Duodenal mucosa (tissue), 2 donors: ENCODE measurements around the gene FAM124B.
"Not testable (repeated sequence)": the region's sequence is repeated elsewhere in the genome, so short reads cannot be mapped to it uniquely, and the experiment has no call there.

Experiments used
- H3K27ac ChIP-seq: one replicate; pipeline ENCODE4 v1.7.0; 2013; ENCODE audit warnings: low read depth, low read length
- H3K27me3 ChIP-seq, 2 donors: one replicate each; pipeline ENCODE4 v1.7.0; 2013; ENCODE audit warnings: low read length in 2 of 2, control low read depth in 1 of 2; ENCODE audit not compliant: insufficient read depth in 2 of 2, control insufficient read depth in 1 of 2
- H3K36me3 ChIP-seq, 2 donors: one replicate each; pipeline ENCODE4 v1.7.0; 2013; ENCODE audit warnings: low read length in 2 of 2, control low read depth in 1 of 2; ENCODE audit not compliant: insufficient read depth in 2 of 2, control insufficient read depth in 1 of 2
- H3K4me1 ChIP-seq, 2 donors: one replicate each; pipeline ENCODE4 v1.7.0; 2013; ENCODE audit warnings: low read length in 2 of 2, control low read depth in 1 of 2; ENCODE audit not compliant: insufficient read depth in 2 of 2, control insufficient read depth in 1 of 2
- H3K4me3 ChIP-seq, 2 donors: one replicate each; pipeline ENCODE4 v1.7.0; 2013; ENCODE audit warnings: low read length in 2 of 2, low read depth in 1 of 2
- H3K9ac ChIP-seq, 2 donors: one replicate each; pipeline ENCODE4 v1.7.0; 2013; ENCODE audit warnings: low read length in 2 of 2, low read depth in 1 of 2
- H3K9me3 ChIP-seq, 2 donors: one replicate each; pipeline ENCODE4 v1.7.0; 2013; ENCODE audit warnings: low read length in 2 of 2, control low read depth in 1 of 2; ENCODE audit not compliant: control insufficient read depth in 1 of 2

Gene FAM124B

GRCh38 chr2:224400886-224401632 is 848 bp downstream of the FAM124B start:
- no peaks in the 10 kb centered on the region for H3K36me3 ChIP-seq

GRCh38 chr2:224400174-224400810 is 1.6 kb downstream of the FAM124B start:
- no peaks in the 10 kb centered on the region for H3K9me3 ChIP-seq
- no peaks in the 10 kb centered on the region for H3K27me3 ChIP-seq
- no peaks in the 10 kb centered on the region for H3K4me1 ChIP-seq
- H3K4me3 ChIP-seq = peak overlapping the region in 1 of 2 donors; percentile 58
- H3K9ac ChIP-seq = no peak overlapping the region
- no peaks in the 10 kb centered on the region for H3K36me3 ChIP-seq
- no peak overlapping the region for H3K27ac ChIP-seq

More at GRCh38 chr2:224400886-224401632, 848 bp downstream of the FAM124B start:
- Histone ChIP-seq H3K4me3 (peak overlapping the region; percentile 54 to 58), H3K9ac (peak overlapping the region; percentile 5 to 43), H3K9me3 (no peaks in the 10 kb centered on the region), H3K27me3 (no peaks in the 10 kb centered on the region), H3K27ac (peak overlapping the region; percentile 13), H3K4me1 (no peaks in the 10 kb centered on the region)

GRCh38 chr2:224398289-224398688 is 3.6 kb downstream of the FAM124B start:
- no peak overlapping the region for H3K4me3 ChIP-seq
- no peaks in the 10 kb centered on the region for H3K4me1 ChIP-seq
- H3K27ac ChIP-seq = no peak overlapping the region
- H3K36me3 ChIP-seq = no peaks in the 10 kb centered on the region
- H3K27me3 ChIP-seq = no peaks in the 10 kb centered on the region
- no peaks in the 10 kb centered on the region for H3K9me3 ChIP-seq
- no peak overlapping the region for H3K9ac ChIP-seq

GRCh38 chr2:224397100-224397499 is 4.8 kb downstream of the FAM124B start:
- H3K9ac ChIP-seq, H3K4me1 ChIP-seq, H3K36me3 ChIP-seq, H3K9me3 ChIP-seq, H3K27me3 ChIP-seq, H3K4me3 ChIP-seq, H3K27ac ChIP-seq: not testable (repeated sequence)

- H3K27me3 ChIP-seq = no peaks in the 10 kb centered on the region
- no peaks in the 10 kb centered on the region for H3K36me3 ChIP-seq
- no peaks in the 10 kb centered on the region for H3K4me1 ChIP-seq
- H3K9me3 ChIP-seq = no peaks in the 10 kb centered on the region
- H3K4me3 ChIP-seq = no peak overlapping the region
- H3K9ac ChIP-seq = no peak overlapping the region
- H3K27ac ChIP-seq = no peak overlapping the region
These were observed 6.1 kb downstream of the FAM124B start for GRCh38 chr2:224395620-224396390.

GRCh38 chr2:224393157-224393872 is 8.6 kb downstream of the FAM124B start:
- H3K27ac ChIP-seq = no peak overlapping the region
- H3K36me3 ChIP-seq = no peaks in the 10 kb centered on the region
- H3K4me1 ChIP-seq = no peaks in the 10 kb centered on the region
- H3K4me3 ChIP-seq = no peak overlapping the region
- no peaks in the 10 kb centered on the region for H3K27me3 ChIP-seq
- H3K9ac ChIP-seq = no peak overlapping the region
- H3K9me3 ChIP-seq = no peaks in the 10 kb centered on the region

- Histone ChIP-seq H3K4me3 (no peak overlapping the region), H3K36me3 (no peaks in the 10 kb centered on the region)
These were observed 9.4 kb downstream of the FAM124B start for GRCh38 chr2:224392545-224392944.

GRCh38 chr2:224389317-224389716 is 12.6 kb downstream of the FAM124B start:
- Histone ChIP-seq H3K9ac (no peak overlapping the region), H3K27me3 (no peaks in the 10 kb centered on the region), H3K4me3 (no peak overlapping the region), H3K27ac (no peak overlapping the region), H3K9me3 (no peaks in the 10 kb centered on the region), H3K36me3 (no peaks in the 10 kb centered on the region), H3K4me1 (no peaks in the 10 kb centered on the region)

More at GRCh38 chr2:224392545-224392944, 9.4 kb downstream of the FAM124B start:
- no peak overlapping the region for H3K27ac ChIP-seq
- no peaks in the 10 kb centered on the region for H3K4me1 ChIP-seq
- no peak overlapping the region for H3K9ac ChIP-seq
- H3K27me3 ChIP-seq = no peaks in the 10 kb centered on the region
- H3K9me3 ChIP-seq = no peaks in the 10 kb centered on the region

GRCh38 chr2:224386876-224387275 is 15.0 kb downstream of the FAM124B start:
- no peak overlapping the region for H3K9ac ChIP-seq
- H3K9me3 ChIP-seq = no peaks in the 10 kb centered on the region
- no peak overlapping the region for H3K27ac ChIP-seq
- H3K4me1 ChIP-seq = no peaks in the 10 kb centered on the region
- H3K27me3 ChIP-seq = no peaks in the 10 kb centered on the region
- H3K36me3 ChIP-seq = no peaks in the 10 kb centered on the region
- no peak overlapping the region for H3K4me3 ChIP-seq
